ENCODE data around the gene PLAC1. TPM values are rescaled to one million over a fixed set of nuclear protein-coding genes. Genes with fewer than 3 reads are reported as not detected.

PLAC1 gene
- total and polyA plus RNA-seq, 2 of the 4 experiments (the other 2 are of a cell fraction): 0.36 to 0.74 TPM

DNA sequence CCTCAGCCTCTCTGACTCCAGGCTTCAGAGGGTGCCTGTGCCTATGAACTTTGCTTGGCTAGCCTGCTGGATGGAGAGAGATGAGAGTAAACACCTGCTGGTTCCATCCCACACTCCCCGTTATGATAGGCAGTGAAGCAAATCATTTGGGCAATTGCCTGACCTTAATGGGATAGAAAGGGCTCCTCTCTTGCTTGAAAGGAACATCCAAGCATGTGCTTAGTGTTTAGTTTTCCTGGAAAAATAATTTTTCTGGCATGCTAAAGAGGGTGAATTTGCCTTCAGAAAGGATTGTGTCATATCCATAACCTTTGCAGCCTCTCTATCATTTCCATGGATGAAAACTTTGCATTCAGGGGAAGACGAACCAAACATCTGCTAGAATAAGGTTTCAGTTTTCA lies 10.8 kb downstream of the PLAC1 start:
- Histone ChIP-seq H2AK9ac (replicated peaks; ENCODE audit: low read depth, low read length, poor library complexity) (no peak overlapping the region), H3K36me3 (ENCODE audit: control insufficient read depth, insufficient read depth, low read length) (no peaks in the 10 kb centered on the region), H4K91ac (ENCODE audit: insufficient read depth, low read depth, low read length) (no peak overlapping the region), H3K4me2 (ENCODE audit: low read depth, low read length) (no peak overlapping the region), H2BK120ac (ENCODE audit: low read depth, low read length) (no peak overlapping the region), H3K4me1 (ENCODE audit: control insufficient read depth, insufficient read depth, low read length) (peaks cover 2% of the 10 kb centered on the region; the same call in 1 of the 2 replicates), H3K9me3 (ENCODE audit: control insufficient read depth, insufficient read depth, low read length) (no peaks in the 10 kb centered on the region), H2AK5ac (ENCODE audit: low read depth, low read length) (no peak overlapping the region), H4K8ac (ENCODE audit: low read depth in 2 of 2, low read length in 2 of 2) (no peak overlapping the region), H3K14ac (replicated peaks; ENCODE audit: low read depth, low read length) (no peak overlapping the region), H3K27ac (ENCODE audit: insufficient read depth, low read length) (no peak overlapping the region), H3K4ac (ENCODE audit: low read depth, low read length) (no peak overlapping the region), H3K9me1 (ENCODE audit: insufficient read depth, low read length) (no peaks in the 10 kb centered on the region), H4K20me1 (ENCODE audit: insufficient read depth, low read length) (no peaks in the 10 kb centered on the region), H3K4me3 (ENCODE audit: insufficient read depth, low read depth, low read length) (no peak overlapping the region), H2BK15ac (ENCODE audit: low read depth, low read length) (no peak overlapping the region), H3K56ac (ENCODE audit: extremely low read depth, insufficient read depth, low read length) (no peak overlapping the region), H3K23ac (ENCODE audit: low read depth, low read length) (no peak overlapping the region), H2BK20ac (ENCODE audit: low read depth, low read length) (no peak overlapping the region), H2BK5ac (ENCODE audit: low read depth, low read length, poor library complexity, severe bottlenecking) (no peak overlapping the region), H3K18ac (ENCODE audit: low read depth, low read length) (no peak overlapping the region), H3K9ac (ENCODE audit: low read depth, low read length) (no peak overlapping the region), H4K5ac (ENCODE audit: low read depth, low read length) (no peak overlapping the region), H3K27me3 (ENCODE audit: control insufficient read depth, insufficient read depth, low read length) (peaks cover 6% of the 10 kb centered on the region), H3K79me1 (ENCODE audit: low read depth in 1 of 2, low read length in 2 of 2) (no peaks in the 10 kb centered on the region), H2AFZ (replicated peaks; ENCODE audit: low read length, poor library complexity) (no peak overlapping the region)
- no CpG with 5 or more reads among the region's 2 CpGs for WGBS, 2 experiments (ENCODE audit: extremely low coverage in 2 of 2, insufficient read length in 1 of 2)
- dilution Hi-C loops (cut with HindIII; ENCODE audit: low sequenced_read_pairs, unreplicated experiment) (no loop called here), in situ Hi-C loops (cut with MboI; ENCODE audit: low sequenced_read_pairs) (no loop called here), intact Hi-C loops (cut with micrococcal nuclease) (no loop called here)
- no TSS peak for BruUV-seq (replicated peaks)
- no peak for ATAC-seq (ENCODE audit: low read depth)
- CTCF ChIA-PET: no interaction called here
- TF ChIP-seq, protein P1, sequence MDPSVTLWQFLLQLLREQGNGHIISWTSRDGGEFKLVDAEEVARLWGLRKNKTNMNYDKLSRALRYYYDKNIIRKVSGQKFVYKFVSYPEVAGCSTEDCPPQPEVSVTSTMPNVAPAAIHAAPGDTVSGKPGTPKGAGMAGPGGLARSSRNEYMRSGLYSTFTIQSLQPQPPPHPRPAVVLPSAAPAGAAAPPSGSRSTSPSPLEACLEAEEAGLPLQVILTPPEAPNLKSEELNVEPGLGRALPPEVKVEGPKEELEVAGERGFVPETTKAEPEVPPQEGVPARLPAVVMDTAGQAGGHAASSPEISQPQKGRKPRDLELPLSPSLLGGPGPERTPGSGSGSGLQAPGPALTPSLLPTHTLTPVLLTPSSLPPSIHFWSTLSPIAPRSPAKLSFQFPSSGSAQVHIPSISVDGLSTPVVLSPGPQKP (IDR thresholded peaks at IDR 0.05; ENCODE audit: borderline replicate concordance, low read depth, low read length): no peak
- TF ChIP-seq FOS (IDR thresholded peaks at IDR 0.05; ENCODE audit: low read depth, low read length) (no peak), CHD1 (IDR thresholded peaks at IDR 0.05; ENCODE audit: low read depth, low read length) (no peak), BHLHE40 (IDR thresholded peaks at IDR 0.05; ENCODE audit: low read depth, low read length) (no peak), MAFK (IDR thresholded peaks at IDR 0.05; ENCODE audit: low read depth, low read length) (no peak), RAD21 (IDR thresholded peaks at IDR 0.05; ENCODE audit: low read length) (no peak), RFX5 (IDR thresholded peaks at IDR 0.05; ENCODE audit: low read depth, low read length) (no peak), MXI1 (IDR thresholded peaks at IDR 0.05; ENCODE audit: borderline replicate concordance, low read depth, low read length) (no peak), CTCF (conservative IDR thresholded peaks at IDR 0.05; ENCODE audit: low read depth, low read length) (no peak), CEBPB (IDR thresholded peaks at IDR 0.05; ENCODE audit: low read depth, low read length) (no peak), NFE2L2 (IDR thresholded peaks at IDR 0.05; ENCODE audit: low read depth, low read length) (no peak), MAZ (IDR thresholded peaks at IDR 0.05; ENCODE audit: borderline replicate concordance, low read depth, low read length) (no peak), RCOR1 (IDR thresholded peaks at IDR 0.05; ENCODE audit: insufficient replicate concordance, low read length) (no peak), SMC3 (IDR thresholded peaks at IDR 0.05; ENCODE audit: low read depth, low read length) (no peak), USF2 (IDR thresholded peaks at IDR 0.05; ENCODE audit: low read depth, low read length) (no peak), POLR2A (IDR thresholded peaks at IDR 0.05; ENCODE audit: low read depth, low read length) (no peak)
- POLR2A ChIA-PET (ENCODE audit: unreplicated experiment): no interaction called here
- DNase-seq: no peak

All from IMR-90 (cell line).